ENCODE results near the gene VPS37D. TPM values are rescaled to one million over a fixed set of nuclear protein-coding genes. Genes with fewer than 3 reads are reported as not detected.

VPS37D gene
- total and polyA plus RNA-seq, 10 of the 15 experiments (the other 5 are each of a cell fraction or from before 2014, with no cell fraction given), result 0.10 to 0.45 (median 0.16) TPM; not detected in 6

DNA sequence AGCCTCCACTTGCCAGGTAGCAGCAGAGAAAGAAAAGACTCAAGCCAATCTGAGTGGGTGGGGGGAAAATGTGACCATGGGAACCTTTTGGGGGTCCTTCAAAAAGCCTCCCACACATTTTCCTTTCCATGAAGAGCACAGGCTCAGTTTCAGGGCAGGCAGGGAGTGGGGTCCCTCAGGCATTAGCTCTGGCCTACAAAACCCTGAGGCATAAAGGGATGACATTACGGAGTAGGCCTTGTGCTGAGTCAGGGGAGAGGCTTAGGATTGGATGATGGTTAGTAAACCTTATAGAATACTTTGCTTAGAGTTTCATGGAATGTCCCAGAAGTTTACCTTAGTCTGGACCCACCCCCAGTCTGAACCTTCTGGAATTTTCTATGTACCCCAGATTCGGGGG is 12.1 kb downstream of the VPS37D start (continued):
- TF ChIP-seq, protein P1, sequence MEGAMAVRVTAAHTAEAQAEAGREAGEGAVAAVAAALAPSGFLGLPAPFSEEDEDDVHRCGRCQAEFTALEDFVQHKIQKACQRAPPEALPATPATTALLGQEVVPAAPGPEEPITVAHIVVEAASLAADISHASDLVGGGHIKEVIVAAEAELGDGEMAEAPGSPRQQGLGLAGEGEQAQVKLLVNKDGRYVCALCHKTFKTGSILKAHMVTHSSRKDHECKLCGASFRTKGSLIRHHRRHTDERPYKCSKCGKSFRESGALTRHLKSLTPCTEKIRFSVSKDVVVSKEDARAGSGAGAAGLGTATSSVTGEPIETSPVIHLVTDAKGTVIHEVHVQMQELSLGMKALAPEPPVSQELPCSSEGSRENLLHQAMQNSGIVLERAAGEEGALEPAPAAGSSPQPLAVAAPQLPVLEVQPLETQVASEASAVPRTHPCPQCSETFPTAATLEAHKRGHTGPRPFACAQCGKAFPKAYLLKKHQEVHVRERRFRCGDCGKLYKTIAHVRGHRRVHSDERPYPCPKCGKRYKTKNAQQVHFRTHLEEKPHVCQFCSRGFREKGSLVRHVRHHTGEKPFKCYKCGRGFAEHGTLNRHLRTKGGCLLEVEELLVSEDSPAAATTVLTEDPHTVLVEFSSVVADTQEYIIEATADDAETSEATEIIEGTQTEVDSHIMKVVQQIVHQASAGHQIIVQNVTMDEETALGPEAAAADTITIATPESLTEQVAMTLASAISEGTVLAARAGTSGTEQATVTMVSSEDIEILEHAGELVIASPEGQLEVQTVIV (IDR thresholded peaks at IDR 0.05; ENCODE audit: borderline replicate concordance, partially characterized antibody), result no peak
- TF ChIP-seq FOS (IDR thresholded peaks at IDR 0.05; ENCODE audit: borderline replicate concordance, extremely low read depth, insufficient read length) (no peak), RELA (IDR thresholded peaks at IDR 0.05; ENCODE audit: borderline replicate concordance, partially characterized antibody) (no peak), ZNF384 (IDR thresholded peaks at IDR 0.05; ENCODE audit: borderline replicate concordance, low read depth, low read length) (no peak), SUZ12 (IDR thresholded peaks at IDR 0.05; ENCODE audit: unreplicated experiment) (no peak)

DNA sequence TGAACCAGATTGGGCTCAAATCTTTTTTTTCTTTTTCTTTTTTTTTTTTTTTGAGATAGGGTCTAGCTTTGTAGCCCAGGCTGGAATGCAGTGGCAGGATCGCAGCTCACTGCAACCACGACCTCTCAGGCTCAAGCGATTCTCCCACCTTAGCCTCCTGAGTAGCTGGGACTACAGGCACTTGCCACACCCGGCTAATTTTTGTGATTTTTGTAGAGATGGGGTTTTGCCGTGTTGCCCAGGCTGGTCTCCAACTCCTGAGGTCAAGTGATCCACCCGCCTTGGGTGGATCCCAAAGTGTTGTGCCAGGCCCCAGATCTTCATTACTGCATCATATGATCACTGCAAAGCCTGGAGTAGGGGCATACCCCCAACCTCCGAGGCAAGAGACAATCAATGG is 12.9 kb downstream of the VPS37D start:
- ChIA-PET RAD21 (ENCODE audit: unreplicated experiment) (no interaction called here), CTCF (interaction anchor here (1.3 kb wide), 1 partner anchor 74 kb away, joined by 4 read pairs; no protein-coding TSS in a partner anchor), SMC1A (ENCODE audit: uncharacterized antibody, unreplicated experiment) (no interaction called here), POLR2A (interaction anchor here (0.6 kb wide), 1 partner anchor 267 kb away, joined by 3 read pairs; no protein-coding TSS in a partner anchor)
- TF ChIP-seq TCF7 (IDR thresholded peaks at IDR 0.05; ENCODE audit: borderline replicate concordance) (no peak), ZNF384 (IDR thresholded peaks at IDR 0.05; ENCODE audit: borderline replicate concordance, low read depth, low read length) (no peak), KLF5 (IDR thresholded peaks at IDR 0.05; ENCODE audit: partially characterized antibody) (no peak), TBL1XR1 (IDR thresholded peaks at IDR 0.05; ENCODE audit: low read depth, low read length) (no peak), MXI1 (IDR thresholded peaks at IDR 0.05; ENCODE audit: low read depth, low read length) (no peak), BACH1 (IDR thresholded peaks at IDR 0.05; ENCODE audit: borderline replicate concordance) (no peak), HDGF (IDR thresholded peaks at IDR 0.05) (no peak), ZNF207 (IDR thresholded peaks at IDR 0.05; ENCODE audit: borderline replicate concordance) (no peak), JUNB (IDR thresholded peaks at IDR 0.05) (no peak), RB1 (IDR thresholded peaks at IDR 0.05; ENCODE audit: borderline replicate concordance) (no peak)
- TF ChIP-seq, protein P2, sequence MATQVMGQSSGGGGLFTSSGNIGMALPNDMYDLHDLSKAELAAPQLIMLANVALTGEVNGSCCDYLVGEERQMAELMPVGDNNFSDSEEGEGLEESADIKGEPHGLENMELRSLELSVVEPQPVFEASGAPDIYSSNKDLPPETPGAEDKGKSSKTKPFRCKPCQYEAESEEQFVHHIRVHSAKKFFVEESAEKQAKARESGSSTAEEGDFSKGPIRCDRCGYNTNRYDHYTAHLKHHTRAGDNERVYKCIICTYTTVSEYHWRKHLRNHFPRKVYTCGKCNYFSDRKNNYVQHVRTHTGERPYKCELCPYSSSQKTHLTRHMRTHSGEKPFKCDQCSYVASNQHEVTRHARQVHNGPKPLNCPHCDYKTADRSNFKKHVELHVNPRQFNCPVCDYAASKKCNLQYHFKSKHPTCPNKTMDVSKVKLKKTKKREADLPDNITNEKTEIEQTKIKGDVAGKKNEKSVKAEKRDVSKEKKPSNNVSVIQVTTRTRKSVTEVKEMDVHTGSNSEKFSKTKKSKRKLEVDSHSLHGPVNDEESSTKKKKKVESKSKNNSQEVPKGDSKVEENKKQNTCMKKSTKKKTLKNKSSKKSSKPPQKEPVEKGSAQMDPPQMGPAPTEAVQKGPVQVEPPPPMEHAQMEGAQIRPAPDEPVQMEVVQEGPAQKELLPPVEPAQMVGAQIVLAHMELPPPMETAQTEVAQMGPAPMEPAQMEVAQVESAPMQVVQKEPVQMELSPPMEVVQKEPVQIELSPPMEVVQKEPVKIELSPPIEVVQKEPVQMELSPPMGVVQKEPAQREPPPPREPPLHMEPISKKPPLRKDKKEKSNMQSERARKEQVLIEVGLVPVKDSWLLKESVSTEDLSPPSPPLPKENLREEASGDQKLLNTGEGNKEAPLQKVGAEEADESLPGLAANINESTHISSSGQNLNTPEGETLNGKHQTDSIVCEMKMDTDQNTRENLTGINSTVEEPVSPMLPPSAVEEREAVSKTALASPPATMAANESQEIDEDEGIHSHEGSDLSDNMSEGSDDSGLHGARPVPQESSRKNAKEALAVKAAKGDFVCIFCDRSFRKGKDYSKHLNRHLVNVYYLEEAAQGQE (IDR thresholded peaks at IDR 0.05; ENCODE audit: low read depth, low read length), result no peak
- Histone ChIP-seq H3K27ac (ENCODE audit: control insufficient read depth, insufficient read depth) (no peak overlapping the region), H3K4me2 (ENCODE audit: control insufficient read depth, insufficient read depth) (no peak overlapping the region), H3K4me3 (no peak overlapping the region), H4K20me1 (ENCODE audit: control insufficient read depth, insufficient read depth) (no peaks in the 10 kb centered on the region; the same call in 1 of the 2 replicates), H3K79me2 (ENCODE audit: control insufficient read depth, insufficient read depth, low read length) (peaks cover 43% of the 10 kb centered on the region), H3K4me1 (ENCODE audit: control insufficient read depth, insufficient read depth, low read length) (peaks cover 12% of the 10 kb centered on the region), H3K9me3 (replicated peaks; ENCODE audit: control insufficient read depth, insufficient read depth, low read length) (no peaks in the 10 kb centered on the region; the same call in 2 of the 3 replicates), H2AFZ (ENCODE audit: control insufficient read depth, low read depth, low read length) (no peak overlapping the region), H3K36me3 (ENCODE audit: control insufficient read depth in 2 of 2, insufficient read depth in 2 of 2, low read length in 1 of 2) (peaks cover 2 to 3% of the 10 kb centered on the region in 2 experiments; a peak in 2 of 4 replicates), H3K27me3 (replicated peaks in 1 of 2; ENCODE audit: control insufficient read depth in 2 of 2, insufficient read depth in 2 of 2, low read length in 1 of 2) (no peaks in the 10 kb centered on the region), H3K9ac (ENCODE audit: control insufficient read depth, insufficient read depth, low read length) (no peak overlapping the region)
- WGBS (ENCODE audit: insufficient coverage, insufficient replicate concordance, low lambda C conversion rate, missing lambda C conversion rate), result 93% methylated on average over 7 of the region's 7 CpGs
- in situ Hi-C loops (cut with MboI), result no loop called here
- ATAC-seq (no peak), FAIRE-seq (no peak), DNase-seq (ENCODE audit: low read depth, low spot score) (no peak)
- BruUV-seq (replicated peaks), result no TSS peak
- intact Hi-C loops (cut with micrococcal nuclease; ENCODE audit: unreplicated experiment), result loop anchor here (10.0 kb wide), 1 partner anchor 156 kb away; the partner anchor contains the start of gene BAZ1B

Data from GM12878 (cell line).